ENCODE results near the gene TLE5. TPM values are rescaled to one million over a fixed set of nuclear protein-coding genes. Genes with fewer than 3 reads are reported as not detected.

Gene TLE5, protein sequence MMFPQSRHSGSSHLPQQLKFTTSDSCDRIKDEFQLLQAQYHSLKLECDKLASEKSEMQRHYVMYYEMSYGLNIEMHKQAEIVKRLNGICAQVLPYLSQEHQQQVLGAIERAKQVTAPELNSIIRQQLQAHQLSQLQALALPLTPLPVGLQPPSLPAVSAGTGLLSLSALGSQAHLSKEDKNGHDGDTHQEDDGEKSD
- total RNA-seq = 146 and 209 TPM in 2 replicates

DNA sequence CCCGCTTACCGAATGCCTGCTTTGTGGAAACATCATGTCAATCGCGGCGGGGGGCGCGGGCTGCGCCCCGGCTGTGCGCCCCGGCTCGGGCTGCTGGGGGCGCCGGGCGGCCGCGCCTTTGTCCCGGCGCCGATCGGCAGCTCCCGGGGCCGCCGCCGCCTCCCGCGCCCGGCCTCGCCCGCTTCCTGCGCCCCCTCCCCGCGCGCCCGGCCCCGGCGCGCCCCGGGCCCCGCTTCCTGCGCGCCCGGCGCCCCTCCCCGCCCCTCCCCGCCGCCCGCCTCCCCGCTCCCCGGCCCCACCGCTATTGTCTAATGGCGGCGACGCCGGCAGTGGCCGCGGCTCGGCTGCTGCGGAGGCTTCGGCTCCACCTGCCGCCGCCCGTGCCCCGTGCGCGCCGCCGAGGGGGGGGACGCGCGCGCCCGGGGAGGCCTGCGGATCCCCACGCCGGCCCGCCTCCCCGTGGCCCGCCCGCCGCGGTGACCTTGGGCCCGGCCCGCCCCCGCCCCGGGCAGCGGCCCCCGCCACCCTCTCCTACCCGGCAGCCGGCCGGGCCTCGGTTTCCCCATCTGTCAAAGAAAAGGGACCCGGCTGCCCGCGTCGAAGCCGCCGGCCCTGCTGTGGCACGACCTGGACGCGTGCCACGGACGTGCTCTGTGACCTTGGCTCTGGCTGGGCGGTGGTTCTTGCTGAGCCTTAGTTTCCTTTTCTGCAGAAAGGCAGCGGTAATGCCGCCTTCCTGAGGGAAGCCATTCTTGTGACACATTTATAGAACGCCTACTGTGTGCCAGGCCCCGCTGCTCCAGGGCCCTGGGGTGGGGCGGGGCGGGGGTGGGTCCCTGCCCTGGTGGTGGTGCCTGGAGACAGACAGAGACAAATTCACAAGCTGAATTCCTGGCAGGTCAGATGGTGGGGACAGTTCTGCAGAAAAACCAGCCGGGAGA, at the start of gene TLE5:
TSS of gene TLE5 (minus strand) at position 331 of the 941 bp plus-strand sequence. CDS start at position 36, 295 bp downstream.

DNA sequence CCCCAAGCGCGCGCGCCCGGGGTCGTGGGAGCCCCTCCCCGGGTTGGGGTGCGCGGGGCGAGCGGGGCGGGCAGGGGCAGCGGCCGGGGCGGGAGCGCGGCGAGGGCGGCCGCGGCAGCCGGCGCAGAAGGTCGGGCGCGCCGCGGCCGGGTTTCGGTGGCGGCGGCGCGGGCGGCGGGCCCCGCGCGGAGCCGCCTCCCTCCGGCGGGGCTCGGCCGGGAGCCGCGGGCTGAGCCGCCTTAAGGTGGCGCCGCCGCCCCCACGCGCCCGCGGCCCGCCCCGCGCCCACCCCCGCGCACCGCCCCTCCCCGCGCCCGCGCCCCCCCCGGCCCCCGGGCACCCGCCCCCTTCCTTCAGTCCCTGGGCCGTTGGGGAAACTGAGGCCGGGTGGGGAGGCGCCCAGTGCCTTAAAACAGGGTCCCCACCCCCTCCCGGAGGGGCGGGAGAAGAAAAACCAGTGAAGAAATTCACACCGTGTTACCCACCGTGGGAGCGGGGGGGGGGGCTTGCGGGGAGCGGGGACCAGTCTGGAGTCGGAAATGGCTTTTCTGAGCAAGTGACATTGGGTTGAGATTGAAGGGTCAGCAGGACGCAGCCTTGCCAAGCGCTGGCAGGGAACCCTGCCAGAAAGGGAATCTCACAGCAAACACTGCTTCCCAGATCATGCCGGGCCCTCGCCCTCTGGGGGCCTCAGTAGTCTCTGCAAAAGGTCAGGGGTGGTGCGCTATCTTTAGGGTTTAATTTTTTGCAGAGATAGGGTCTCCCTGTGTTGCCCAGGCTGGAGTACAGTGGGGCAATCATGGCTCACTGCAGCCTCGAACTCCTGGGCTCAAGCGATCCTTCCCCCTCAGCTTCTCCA, 33.0 kb downstream of the TLE5 start, which contains the start of gene TLE2:
TSS of gene TLE2 (minus strand) at position 216 of the 859 bp plus-strand sequence. CDS start 376 bp downstream, outside the sequence.

Other genes starting within 250 kb of the TLE5 start
- gene ZNF554, start 242.6 kb downstream of the TLE5 start, total RNA-seq = 2.0 and 3.5 TPM in 2 replicates
- 6.0 TPM in 2 replicates for gene ZNF555, start 221.0 kb downstream of the TLE5 start, total RNA-seq
- gene ZNF556, start 195.2 kb downstream of the TLE5 start, total RNA-seq = not detected in 2 replicates
- gene ZNF57, start 161.6 kb downstream of the TLE5 start, total RNA-seq = 3.9 and 5.6 TPM in 2 replicates
- 5.0 and 5.6 TPM in 2 replicates for gene ZNF77, start 117.5 kb downstream of the TLE5 start, total RNA-seq
- gene TLE6, start 84.9 kb downstream of the TLE5 start, total RNA-seq = 0.93 and 1.6 TPM in 2 replicates
- 12.3 and 13.7 TPM in 2 replicates for gene TLE2, start 33.2 kb downstream of the TLE5 start, total RNA-seq
- gene GNA11, start 31.9 kb upstream of the TLE5 start, total RNA-seq = 77.7 and 86.6 TPM in 2 replicates
- gene GNA15, start 73.5 kb upstream of the TLE5 start, total RNA-seq = 0.07 and 0.13 TPM in 2 replicates
- gene S1PR4, start 116.3 kb upstream of the TLE5 start, total RNA-seq = 0.27 and 1.4 TPM in 2 replicates
- 44.0 and 68.3 TPM in 2 replicates for gene NCLN, start 123.4 kb upstream of the TLE5 start, total RNA-seq
- 0.14 TPM in 1 of 2 replicates, not detected in the other for gene CELF5, start 162.2 kb upstream of the TLE5 start, total RNA-seq